Smooth muscle cell (in vitro differentiated cells): ENCODE measurements around the gene CTSZ. TPM values are rescaled to one million over a fixed set of nuclear protein-coding genes. Genes with fewer than 3 reads are reported as not detected.
"Not testable (repeated sequence)": the region's sequence is repeated elsewhere in the genome, so short reads cannot be mapped to it uniquely, and the experiment has no call there.

Experiments
- DNase-seq: peaks from one replicate; lab custom pipeline; 2025; ENCODE audit not compliant: unreplicated experiment; lab: John Stamatoyannopoulos, UW
- H2AFZ ChIP-seq: fragments of 200-600 bp; sonication (generic); 2 replicates; pipeline ENCODE4 v1.6.0; 2016; ENCODE audit warnings: antibody characterized with exemption, low read depth, mild to moderate bottlenecking
- H3F3A ChIP-seq: fragments of 200-600 bp; sonication (generic); 2 replicates; pipeline ENCODE4 v1.6.0; 2017; ENCODE audit warnings: antibody characterized with exemption, low read depth
- H3K27ac ChIP-seq: fragments of 200-600 bp; sonication (generic); 2 replicates; pipeline ENCODE4 v1.5.1; 2016; ENCODE audit warnings: low read depth, mild to moderate bottlenecking
- H3K27me3 ChIP-seq: fragments of 200-600 bp; sonication (generic); 2 replicates; pipeline ENCODE4 v1.6.1; 2016; ENCODE audit warnings: low read depth, mild to moderate bottlenecking
- H3K36me3 ChIP-seq: fragments of 200-600 bp; sonication (generic); 2 replicates; pipeline ENCODE4 v1.5.1; 2016; ENCODE audit warnings: low read depth
- H3K4me1 ChIP-seq: fragments of 200-600 bp; sonication (generic); 2 replicates; pipeline ENCODE4 v1.5.1; 2016; ENCODE audit warnings: low read depth
- H3K4me2 ChIP-seq: fragments of 200-600 bp; sonication (generic); 2 replicates; pipeline ENCODE4 v1.6.0; 2016; ENCODE audit warnings: mild to moderate bottlenecking
- H3K4me3 ChIP-seq: fragments of 200-600 bp; sonication (generic); 2 replicates; pipeline ENCODE4 v1.5.1; 2016; ENCODE audit warnings: mild to moderate bottlenecking
- H3K79me2 ChIP-seq: fragments of 200-600 bp; sonication (generic); 2 replicates; pipeline ENCODE4 v1.6.0; 2016; ENCODE audit warnings: low read depth, mild to moderate bottlenecking
- H3K9ac ChIP-seq: fragments of 200-600 bp; sonication (generic); 2 replicates; pipeline ENCODE4 v1.6.0; 2016; ENCODE audit warnings: low read depth
- H3K9me3 ChIP-seq: fragments of 200-600 bp; sonication (generic); replicated peaks from 2 replicates; pipeline ENCODE4 v1.5.1; 2016; ENCODE audit warnings: low read depth
- H4K20me1 ChIP-seq: fragments of 200-600 bp; sonication (generic); 2 replicates; pipeline ENCODE4 v1.6.0; 2016; ENCODE audit warnings: low read depth
- WGBS: methylation state at CpG from one replicate; pipeline ENCODE4 v1.1.7; 2016; ENCODE audit warnings: low lambda C conversion rate; 5-methylcytosine and 5-hydroxymethylcytosine counted together
- polyA plus RNA-seq: library from polyadenylated mRNA; unstranded; fragments of >200 nt; fragmentation: Nextera tagmentation; extraction: Ambion mirVana; gene quantifications from 2 replicates; pipeline ENCODE4 v1.2.1, GENCODE V29; 2016
- total RNA-seq: library from RNA; depleted of rRNA; stranded (reverse); fragments of >200 nt; gene quantifications from 2 replicates; pipeline ENCODE4 v1.2.3, GENCODE V29; 2014
- TF ChIP-seq, protein P1 (sequence below): fragments of 200-600 bp; sonication (generic); IDR thresholded peaks from 2 replicates; pipeline ENCODE4 v1.5.1; 2017; ENCODE audit warnings: borderline replicate concordance, mild to moderate bottlenecking, antibody characterized with exemption; ENCODE audit not compliant: insufficient read depth, poor library complexity, severe bottlenecking

CTSZ gene
- total and polyA plus RNA-seq, 2 experiments from 2014 or later: 12.7 to 151 TPM

DNA sequence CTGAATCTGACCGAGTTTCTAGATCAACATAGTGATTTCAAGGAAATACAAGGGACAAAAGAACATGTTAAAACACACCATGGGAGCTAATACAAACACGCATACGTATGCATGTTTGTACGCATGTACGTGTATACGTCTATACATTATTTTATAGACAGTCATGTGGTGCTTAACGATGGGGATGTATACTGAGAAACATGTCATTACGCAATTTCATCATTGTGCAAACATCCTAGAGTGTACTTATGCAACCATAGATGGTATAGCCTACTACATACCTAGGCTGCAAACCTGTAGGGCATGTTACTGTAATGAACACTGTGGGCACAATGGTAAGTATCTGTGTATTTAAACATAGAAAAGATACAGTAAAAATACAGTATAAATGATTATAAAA lies 51.0 kb downstream of the CTSZ start:
- H3K4me2 ChIP-seq: no peak overlapping the region
- DNase-seq: no peak
- 93% methylated on average over 8 of the region's 8 CpGs for WGBS
- no peaks in the 10 kb centered on the region for H3K36me3 ChIP-seq
- TF ChIP-seq, protein P1, sequence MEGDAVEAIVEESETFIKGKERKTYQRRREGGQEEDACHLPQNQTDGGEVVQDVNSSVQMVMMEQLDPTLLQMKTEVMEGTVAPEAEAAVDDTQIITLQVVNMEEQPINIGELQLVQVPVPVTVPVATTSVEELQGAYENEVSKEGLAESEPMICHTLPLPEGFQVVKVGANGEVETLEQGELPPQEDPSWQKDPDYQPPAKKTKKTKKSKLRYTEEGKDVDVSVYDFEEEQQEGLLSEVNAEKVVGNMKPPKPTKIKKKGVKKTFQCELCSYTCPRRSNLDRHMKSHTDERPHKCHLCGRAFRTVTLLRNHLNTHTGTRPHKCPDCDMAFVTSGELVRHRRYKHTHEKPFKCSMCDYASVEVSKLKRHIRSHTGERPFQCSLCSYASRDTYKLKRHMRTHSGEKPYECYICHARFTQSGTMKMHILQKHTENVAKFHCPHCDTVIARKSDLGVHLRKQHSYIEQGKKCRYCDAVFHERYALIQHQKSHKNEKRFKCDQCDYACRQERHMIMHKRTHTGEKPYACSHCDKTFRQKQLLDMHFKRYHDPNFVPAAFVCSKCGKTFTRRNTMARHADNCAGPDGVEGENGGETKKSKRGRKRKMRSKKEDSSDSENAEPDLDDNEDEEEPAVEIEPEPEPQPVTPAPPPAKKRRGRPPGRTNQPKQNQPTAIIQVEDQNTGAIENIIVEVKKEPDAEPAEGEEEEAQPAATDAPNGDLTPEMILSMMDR: no peak
- no peaks in the 10 kb centered on the region for H3K9me3 ChIP-seq
- no peaks in the 10 kb centered on the region for H4K20me1 ChIP-seq
- H3K27ac ChIP-seq: no peak overlapping the region
- no peaks in the 10 kb centered on the region for H3F3A ChIP-seq
- no peaks in the 10 kb centered on the region for H3K27me3 ChIP-seq
- H2AFZ ChIP-seq: no peak overlapping the region
- no peaks in the 10 kb centered on the region for H3K4me1 ChIP-seq
- no peak overlapping the region for H3K4me3 ChIP-seq
- H3K79me2 ChIP-seq: no peaks in the 10 kb centered on the region
- no peak overlapping the region for H3K9ac ChIP-seq

DNA sequence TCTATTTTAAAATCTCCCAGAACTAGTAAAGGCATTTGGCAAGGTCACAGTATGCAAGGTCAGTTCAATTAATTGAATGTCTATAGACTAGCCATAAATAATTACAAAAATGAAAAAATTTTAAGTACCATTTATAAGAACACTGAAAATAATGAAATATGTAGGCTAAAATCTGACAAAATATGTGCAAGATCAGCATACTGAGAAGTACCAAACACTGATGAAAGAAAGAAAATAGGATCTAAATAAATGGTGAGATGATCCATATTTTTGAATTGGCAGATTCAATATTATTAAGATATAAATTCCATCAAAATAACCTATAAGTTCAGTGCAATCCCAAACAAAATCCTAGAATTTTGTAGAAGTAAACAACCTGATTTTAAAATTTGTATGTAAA lies 54.0 kb downstream of the CTSZ start:
- no peaks in the 10 kb centered on the region for H3F3A ChIP-seq
- H3K27ac ChIP-seq: no peak overlapping the region
- TF ChIP-seq, protein P1: no peak
- H3K4me3 ChIP-seq: no peak overlapping the region
- no peak overlapping the region for H2AFZ ChIP-seq
- no peaks in the 10 kb centered on the region for H3K9me3 ChIP-seq
- no peak overlapping the region for H3K4me2 ChIP-seq
- no peaks in the 10 kb centered on the region for H3K79me2 ChIP-seq
- no peak overlapping the region for H3K9ac ChIP-seq
- H4K20me1 ChIP-seq: no peaks in the 10 kb centered on the region
- no peak for DNase-seq
- no peaks in the 10 kb centered on the region for H3K27me3 ChIP-seq
- no peaks in the 10 kb centered on the region for H3K4me1 ChIP-seq
- no peaks in the 10 kb centered on the region for H3K36me3 ChIP-seq

DNA sequence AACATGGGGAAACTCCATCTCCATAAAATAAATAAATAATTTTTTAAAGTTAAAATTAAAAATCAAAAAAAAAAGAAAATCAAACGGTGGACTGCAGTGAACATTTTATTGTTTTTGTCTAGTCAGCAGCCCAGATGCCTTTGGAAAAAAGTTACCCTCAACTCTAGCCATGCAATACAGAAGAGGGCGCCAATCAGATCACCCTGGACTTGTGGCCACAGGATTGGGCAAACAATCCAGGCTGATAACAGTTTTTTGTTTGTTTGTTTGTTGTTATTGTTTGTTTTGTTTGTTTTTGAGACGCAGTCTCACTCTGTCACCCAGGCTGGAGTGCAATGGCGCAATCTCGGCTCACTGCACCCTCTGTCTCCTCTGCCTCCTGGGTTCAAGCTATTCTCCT lies 56.5 kb downstream of the CTSZ start:
- TF ChIP-seq, protein P1: no peak
- WGBS: 79% methylated on average over 5 of the region's 5 CpGs
- H3K4me2 ChIP-seq: no peak overlapping the region
- no peaks in the 10 kb centered on the region for H4K20me1 ChIP-seq
- H3K27me3 ChIP-seq: no peaks in the 10 kb centered on the region
- no peaks in the 10 kb centered on the region for H3K4me1 ChIP-seq
- no peaks in the 10 kb centered on the region for H3K79me2 ChIP-seq
- H3K9ac ChIP-seq: no peak overlapping the region
- H3F3A ChIP-seq: no peaks in the 10 kb centered on the region
- H3K36me3 ChIP-seq: no peaks in the 10 kb centered on the region
- H2AFZ ChIP-seq: no peak overlapping the region
- no peak overlapping the region for H3K27ac ChIP-seq
- DNase-seq: no peak
- no peaks in the 10 kb centered on the region for H3K9me3 ChIP-seq
- no peak overlapping the region for H3K4me3 ChIP-seq

DNA sequence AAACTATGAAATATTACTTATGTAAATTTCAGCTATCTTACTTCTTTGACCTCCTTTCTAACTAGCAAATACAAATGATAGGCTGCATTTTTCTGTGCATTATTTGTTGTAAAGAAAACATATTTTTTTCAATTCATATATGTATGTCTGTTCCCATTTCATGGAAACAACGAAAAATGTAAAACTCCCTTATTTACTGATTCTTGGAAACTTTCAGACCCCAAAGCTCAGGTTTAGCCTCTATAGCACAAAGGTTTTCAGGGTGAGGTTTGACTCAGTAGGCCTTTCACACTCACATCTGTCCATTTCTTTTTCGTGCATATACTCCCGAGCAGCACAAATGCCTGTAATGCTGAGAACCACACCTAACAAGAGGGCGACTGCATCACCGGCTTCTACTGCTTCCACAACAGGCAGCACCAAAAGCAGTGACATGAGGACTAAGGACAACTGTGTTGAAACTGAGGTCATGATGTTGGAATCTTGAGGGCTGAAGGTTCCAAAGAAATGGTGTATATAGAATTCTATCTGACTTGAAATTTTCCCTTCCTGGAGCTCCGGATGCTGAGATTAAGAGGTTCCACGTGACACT lies 59.2 kb downstream of the CTSZ start:
- H3K9me3 ChIP-seq, DNase-seq, H3K27ac ChIP-seq, H3K36me3 ChIP-seq, H2AFZ ChIP-seq, H3K9ac ChIP-seq, H3K79me2 ChIP-seq, H3F3A ChIP-seq, H3K4me3 ChIP-seq, H3K4me1 ChIP-seq, H3K4me2 ChIP-seq, H4K20me1 ChIP-seq, H3K27me3 ChIP-seq: not testable (repeated sequence)
- WGBS: 90% methylated on average over 7 of the region's 7 CpGs
